ENCODE results near the gene TUBG1.

DNA sequence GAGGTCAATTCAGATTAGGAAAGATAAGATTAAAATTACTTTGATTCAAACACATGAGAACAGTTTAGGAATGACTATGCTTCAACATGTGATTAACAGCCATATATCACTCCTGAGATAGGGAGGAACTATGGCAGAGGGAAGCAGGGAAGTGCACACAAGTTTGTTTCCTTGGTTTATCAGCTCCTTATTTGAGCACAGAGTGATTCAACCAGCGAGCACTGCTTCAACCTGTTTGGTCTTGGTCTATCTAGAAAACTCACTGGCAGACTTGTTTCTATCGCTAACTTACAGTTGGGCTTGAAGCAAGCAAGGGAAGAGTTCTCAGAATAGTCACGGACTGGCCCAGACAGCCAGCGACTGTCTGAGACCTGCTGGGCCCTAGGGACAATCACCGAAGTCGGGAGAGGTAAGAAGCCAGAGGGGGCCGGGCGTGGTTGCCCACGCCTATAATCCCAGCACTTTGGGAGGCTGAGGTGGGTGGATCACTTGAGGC, 23.5 kb downstream of the TUBG1 start:
- TF ChIP-seq POLR2AphosphoS5 (IDR thresholded peaks at IDR 0.05; ENCODE audit: insufficient read depth in 1 of 2, low read depth in 1 of 2) = peak in 1 of 2 donors; percentile 84
- TF ChIP-seq, protein P1, sequence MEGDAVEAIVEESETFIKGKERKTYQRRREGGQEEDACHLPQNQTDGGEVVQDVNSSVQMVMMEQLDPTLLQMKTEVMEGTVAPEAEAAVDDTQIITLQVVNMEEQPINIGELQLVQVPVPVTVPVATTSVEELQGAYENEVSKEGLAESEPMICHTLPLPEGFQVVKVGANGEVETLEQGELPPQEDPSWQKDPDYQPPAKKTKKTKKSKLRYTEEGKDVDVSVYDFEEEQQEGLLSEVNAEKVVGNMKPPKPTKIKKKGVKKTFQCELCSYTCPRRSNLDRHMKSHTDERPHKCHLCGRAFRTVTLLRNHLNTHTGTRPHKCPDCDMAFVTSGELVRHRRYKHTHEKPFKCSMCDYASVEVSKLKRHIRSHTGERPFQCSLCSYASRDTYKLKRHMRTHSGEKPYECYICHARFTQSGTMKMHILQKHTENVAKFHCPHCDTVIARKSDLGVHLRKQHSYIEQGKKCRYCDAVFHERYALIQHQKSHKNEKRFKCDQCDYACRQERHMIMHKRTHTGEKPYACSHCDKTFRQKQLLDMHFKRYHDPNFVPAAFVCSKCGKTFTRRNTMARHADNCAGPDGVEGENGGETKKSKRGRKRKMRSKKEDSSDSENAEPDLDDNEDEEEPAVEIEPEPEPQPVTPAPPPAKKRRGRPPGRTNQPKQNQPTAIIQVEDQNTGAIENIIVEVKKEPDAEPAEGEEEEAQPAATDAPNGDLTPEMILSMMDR (IDR thresholded peaks at IDR 0.05) = no peak
- no peak for TF ChIP-seq POLR2A (IDR thresholded peaks at IDR 0.05)
